Measurements from ENCODE around the gene NCKAP5L.
A peak's percentile ranks its signal among the peaks of the same experiment; 100 is the strongest.

The NCKAP5L gene

GRCh38 chr12:49824416-49824815, 3.8 kb downstream of the NCKAP5L start:
- peaks cover 22% of the 10 kb centered on the region for H3K27me3 Mint-ChIP-seq (ENCODE audit: low read depth)
- H3K27ac Mint-ChIP-seq, result no peak overlapping the region
- H3K4me3 Mint-ChIP-seq, result no peak overlapping the region
- H3K4me1 Mint-ChIP-seq (ENCODE audit: low read depth), result peaks cover 22% of the 10 kb centered on the region
- no peaks in the 10 kb centered on the region for H3K9me3 Mint-ChIP-seq
- H3K36me3 Mint-ChIP-seq (ENCODE audit: low read depth), result peaks cover 2% of the 10 kb centered on the region

GRCh38 chr12:49823951-49824350, 4.3 kb downstream of the NCKAP5L start:
- no peak overlapping the region for H3K27ac Mint-ChIP-seq
- H3K4me3 Mint-ChIP-seq, result no peak overlapping the region
- H3K27me3 Mint-ChIP-seq (ENCODE audit: low read depth), result peaks cover 18% of the 10 kb centered on the region
- H3K9me3 Mint-ChIP-seq, result no peaks in the 10 kb centered on the region
- no peaks in the 10 kb centered on the region for H3K36me3 Mint-ChIP-seq (ENCODE audit: low read depth)
- peaks cover 17% of the 10 kb centered on the region for H3K4me1 Mint-ChIP-seq (ENCODE audit: low read depth)

- Mint-ChIP-seq H3K27me3 (ENCODE audit: low read depth) (peaks cover 13% of the 10 kb centered on the region), H3K4me1 (ENCODE audit: low read depth) (peaks cover 11% of the 10 kb centered on the region), H3K4me3 (no peak overlapping the region), H3K27ac (no peak overlapping the region), H3K9me3 (no peaks in the 10 kb centered on the region), H3K36me3 (ENCODE audit: low read depth) (no peaks in the 10 kb centered on the region)
Measured at GRCh38 chr12:49823350-49823749, 4.9 kb downstream of the NCKAP5L start.

- no peaks in the 10 kb centered on the region for H3K9me3 Mint-ChIP-seq
- peaks cover 4% of the 10 kb centered on the region for H3K27me3 Mint-ChIP-seq (ENCODE audit: low read depth)
- H3K36me3 Mint-ChIP-seq (ENCODE audit: low read depth), result no peaks in the 10 kb centered on the region
- H3K4me1 Mint-ChIP-seq (ENCODE audit: low read depth), result peaks cover 11% of the 10 kb centered on the region
- no peak overlapping the region for H3K4me3 Mint-ChIP-seq
- peak overlapping the region; percentile 68 for H3K27ac Mint-ChIP-seq
Measured at GRCh38 chr12:49821373-49822287, 6.6 kb downstream of the NCKAP5L start.

GRCh38 chr12:49819786-49820185, 8.4 kb downstream of the NCKAP5L start:
- H3K27me3 Mint-ChIP-seq (ENCODE audit: low read depth), result peaks cover 3% of the 10 kb centered on the region
- no peak overlapping the region for H3K4me3 Mint-ChIP-seq
- no peaks in the 10 kb centered on the region for H3K9me3 Mint-ChIP-seq
- H3K27ac Mint-ChIP-seq, result no peak overlapping the region
- no peaks in the 10 kb centered on the region for H3K36me3 Mint-ChIP-seq (ENCODE audit: low read depth)
- H3K4me1 Mint-ChIP-seq (ENCODE audit: low read depth), result peaks cover 11% of the 10 kb centered on the region

GRCh38 chr12:49818241-49818895, 9.8 kb downstream of the NCKAP5L start:
- Mint-ChIP-seq H3K36me3 (ENCODE audit: low read depth) (no peaks in the 10 kb centered on the region), H3K4me3 (no peak overlapping the region), H3K27ac (no peak overlapping the region), H3K4me1 (ENCODE audit: low read depth) (peaks cover 11% of the 10 kb centered on the region), H3K9me3 (no peaks in the 10 kb centered on the region), H3K27me3 (ENCODE audit: low read depth) (peaks cover 3% of the 10 kb centered on the region)

GRCh38 chr12:49813131-49813530, 15.1 kb downstream of the NCKAP5L start:
- Mint-ChIP-seq H3K27ac (no peak overlapping the region), H3K27me3 (ENCODE audit: low read depth) (peaks cover 3% of the 10 kb centered on the region), H3K9me3 (no peaks in the 10 kb centered on the region), H3K36me3 (ENCODE audit: low read depth) (no peaks in the 10 kb centered on the region), H3K4me1 (ENCODE audit: low read depth) (no peaks in the 10 kb centered on the region), H3K4me3 (no peak overlapping the region)

- Mint-ChIP-seq H3K9me3 (no peaks in the 10 kb centered on the region), H3K36me3 (ENCODE audit: low read depth) (no peaks in the 10 kb centered on the region), H3K4me1 (ENCODE audit: low read depth) (no peaks in the 10 kb centered on the region), H3K27ac (no peak overlapping the region), H3K27me3 (ENCODE audit: low read depth) (peaks cover 3% of the 10 kb centered on the region), H3K4me3 (no peak overlapping the region)
Measured at GRCh38 chr12:49811961-49812401, 16.2 kb downstream of the NCKAP5L start.

GRCh38 chr12:49811136-49811535, 17.1 kb downstream of the NCKAP5L start:
- Mint-ChIP-seq H3K4me3 (no peak overlapping the region), H3K36me3 (ENCODE audit: low read depth) (no peaks in the 10 kb centered on the region), H3K27me3 (ENCODE audit: low read depth) (peaks cover 3% of the 10 kb centered on the region), H3K27ac (no peak overlapping the region), H3K9me3 (no peaks in the 10 kb centered on the region), H3K4me1 (ENCODE audit: low read depth) (no peaks in the 10 kb centered on the region)

- H3K4me3 Mint-ChIP-seq, result no peak overlapping the region
- H3K27ac Mint-ChIP-seq, result no peak overlapping the region
- no peaks in the 10 kb centered on the region for H3K4me1 Mint-ChIP-seq (ENCODE audit: low read depth)
- no peaks in the 10 kb centered on the region for H3K27me3 Mint-ChIP-seq (ENCODE audit: low read depth)
- no peaks in the 10 kb centered on the region for H3K9me3 Mint-ChIP-seq
- H3K36me3 Mint-ChIP-seq (ENCODE audit: low read depth), result no peaks in the 10 kb centered on the region
Measured at GRCh38 chr12:49809906-49810389, 18.3 kb downstream of the NCKAP5L start.

GRCh38 chr12:49809381-49809905, 18.8 kb downstream of the NCKAP5L start:
- H3K27me3 Mint-ChIP-seq (ENCODE audit: low read depth), result no peaks in the 10 kb centered on the region
- no peaks in the 10 kb centered on the region for H3K36me3 Mint-ChIP-seq (ENCODE audit: low read depth)
- H3K9me3 Mint-ChIP-seq, result no peaks in the 10 kb centered on the region
- H3K4me3 Mint-ChIP-seq, result no peak overlapping the region
- H3K27ac Mint-ChIP-seq, result no peak overlapping the region
- H3K4me1 Mint-ChIP-seq (ENCODE audit: low read depth), result no peaks in the 10 kb centered on the region

GRCh38 chr12:49808686-49809380, 19.4 kb downstream of the NCKAP5L start:
- Mint-ChIP-seq H3K27me3 (ENCODE audit: low read depth) (no peaks in the 10 kb centered on the region), H3K36me3 (ENCODE audit: low read depth) (no peaks in the 10 kb centered on the region), H3K4me1 (ENCODE audit: low read depth) (no peaks in the 10 kb centered on the region), H3K4me3 (no peak overlapping the region), H3K27ac (no peak overlapping the region), H3K9me3 (no peaks in the 10 kb centered on the region)

GRCh38 chr12:49807991-49808580, 20.1 kb downstream of the NCKAP5L start:
- Mint-ChIP-seq H3K4me1 (ENCODE audit: low read depth) (no peaks in the 10 kb centered on the region), H3K9me3 (no peaks in the 10 kb centered on the region), H3K36me3 (ENCODE audit: low read depth) (no peaks in the 10 kb centered on the region), H3K27me3 (ENCODE audit: low read depth) (no peaks in the 10 kb centered on the region), H3K27ac (no peak overlapping the region), H3K4me3 (no peak overlapping the region)

- Mint-ChIP-seq H3K27me3 (ENCODE audit: low read depth) (no peaks in the 10 kb centered on the region), H3K4me1 (ENCODE audit: low read depth) (no peaks in the 10 kb centered on the region), H3K36me3 (ENCODE audit: low read depth) (no peaks in the 10 kb centered on the region), H3K4me3 (no peak overlapping the region), H3K9me3 (no peaks in the 10 kb centered on the region), H3K27ac (no peak overlapping the region)
Measured at GRCh38 chr12:49806877-49807276, 21.3 kb downstream of the NCKAP5L start.

Measured in T-helper 1 cell treated with Interleukin-12 subunit alpha and Interleukin-12 subunit beta and Interleukin-4 antibody, amounts not matched to agents 30 μg/mL and 1 μg/mL, for 36 hours (primary cell).